Measurements from ENCODE around the gene FAM222A. TPM values are rescaled to one million over a fixed set of nuclear protein-coding genes. Genes with fewer than 3 reads are reported as not detected.

FAM222A gene
- total RNA-seq, 1 donor from 2014 or later = 3.1 TPM

DNA sequence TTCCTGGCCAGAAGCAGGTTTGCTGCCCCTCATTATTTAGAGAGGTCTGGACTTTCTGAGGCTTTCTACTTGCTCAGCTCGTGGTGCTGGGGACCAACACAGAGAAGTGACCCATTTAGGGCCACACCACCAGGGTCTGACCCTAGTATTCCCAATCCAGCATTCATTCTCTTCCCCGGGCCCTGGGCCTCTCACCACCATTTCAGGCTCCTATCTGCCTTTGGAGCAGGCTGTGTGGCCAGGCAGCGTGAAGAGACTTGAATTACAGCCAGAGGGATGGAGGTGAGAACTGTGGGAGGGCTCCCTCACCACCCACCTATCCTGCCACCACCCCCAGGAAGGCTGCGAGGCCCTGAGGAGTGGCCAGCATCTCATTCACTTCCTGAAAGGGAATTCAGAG, 24.6 kb downstream of the FAM222A start:
- no peak for DNase-seq

DNA sequence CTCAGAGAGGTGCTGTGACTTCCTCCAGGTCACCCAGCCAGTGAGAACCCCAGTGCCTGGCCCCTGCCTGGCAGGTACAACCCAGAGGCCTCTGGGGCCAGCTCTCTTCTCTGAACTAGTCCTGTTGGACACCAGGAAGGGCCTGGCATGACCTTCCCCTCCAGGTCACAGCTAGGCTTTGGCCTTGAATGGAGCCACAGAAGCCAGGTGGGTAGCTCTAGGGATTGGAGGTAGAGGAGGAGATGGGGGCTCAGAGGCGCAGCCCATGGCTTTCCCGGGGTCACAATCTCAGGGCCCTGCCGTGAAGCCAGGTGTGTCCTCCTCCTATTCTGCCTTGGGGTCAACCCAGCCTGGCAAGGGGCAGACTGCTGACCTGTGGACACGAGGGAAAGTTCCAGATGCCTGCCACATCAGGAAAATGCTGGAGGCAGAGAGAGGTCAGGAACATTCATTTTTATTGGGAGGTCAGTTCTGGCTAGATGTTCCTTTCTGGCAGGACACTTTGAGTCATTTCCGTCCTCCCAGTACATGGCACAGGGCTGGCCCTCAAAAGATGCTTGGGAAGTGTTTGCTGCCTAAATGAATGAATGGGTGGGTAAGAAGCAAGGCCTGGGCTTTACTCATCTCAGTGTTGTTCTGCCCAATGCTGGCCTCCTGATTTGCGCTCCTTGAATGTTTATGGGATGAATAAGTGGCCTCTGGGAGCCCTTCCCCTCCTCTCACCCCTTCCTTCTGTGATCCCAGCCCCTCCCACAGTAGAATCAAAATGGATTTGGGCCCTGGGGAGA, 25.4 kb downstream of the FAM222A start:
- no peak for DNase-seq

DNA sequence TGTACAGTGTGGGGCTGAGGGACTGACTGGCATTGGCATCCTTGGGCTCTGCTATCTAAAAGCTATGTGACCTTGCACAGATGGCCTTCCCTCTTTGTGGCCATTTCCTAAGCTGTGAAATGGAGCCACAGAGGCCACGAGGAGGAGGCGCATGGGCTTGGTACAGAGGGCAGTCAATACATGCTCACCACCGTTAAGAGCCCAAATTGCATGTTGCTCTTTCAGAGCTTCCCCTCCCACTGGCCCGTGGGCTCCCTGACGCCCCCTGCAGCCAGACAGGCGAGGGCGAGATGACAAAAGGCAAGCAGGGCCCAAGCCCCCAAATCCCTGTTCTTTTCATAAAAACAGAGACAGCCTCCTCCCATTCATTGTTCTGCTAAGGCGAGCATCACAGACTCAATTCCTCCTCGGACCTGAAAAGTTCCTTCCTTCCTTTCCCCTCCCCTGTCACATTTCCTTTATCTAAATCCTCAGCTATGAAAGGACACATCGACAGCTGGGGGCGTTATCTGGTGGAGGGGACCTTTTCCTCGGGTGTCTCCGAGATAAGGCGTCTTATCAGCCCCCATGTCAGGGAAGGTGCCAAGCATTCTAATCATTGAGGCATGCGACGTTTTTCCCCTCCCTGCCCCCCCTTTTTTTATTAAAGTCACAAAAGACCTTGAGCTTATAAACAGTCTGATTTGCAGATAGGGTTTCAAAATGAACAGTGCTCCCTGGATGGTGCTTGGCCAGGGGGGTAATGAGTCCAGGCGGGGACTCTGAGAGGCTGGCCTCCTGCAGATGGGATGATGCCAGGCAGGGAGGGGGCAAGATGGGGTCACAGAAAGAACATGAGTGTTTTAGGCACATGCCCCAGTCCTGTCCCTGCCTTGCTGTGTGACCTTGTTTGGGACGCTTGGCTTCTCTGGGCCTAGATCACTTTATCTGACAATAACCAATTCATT, 26.4 kb downstream of the FAM222A start:
- DNase-seq = no peak

DNA sequence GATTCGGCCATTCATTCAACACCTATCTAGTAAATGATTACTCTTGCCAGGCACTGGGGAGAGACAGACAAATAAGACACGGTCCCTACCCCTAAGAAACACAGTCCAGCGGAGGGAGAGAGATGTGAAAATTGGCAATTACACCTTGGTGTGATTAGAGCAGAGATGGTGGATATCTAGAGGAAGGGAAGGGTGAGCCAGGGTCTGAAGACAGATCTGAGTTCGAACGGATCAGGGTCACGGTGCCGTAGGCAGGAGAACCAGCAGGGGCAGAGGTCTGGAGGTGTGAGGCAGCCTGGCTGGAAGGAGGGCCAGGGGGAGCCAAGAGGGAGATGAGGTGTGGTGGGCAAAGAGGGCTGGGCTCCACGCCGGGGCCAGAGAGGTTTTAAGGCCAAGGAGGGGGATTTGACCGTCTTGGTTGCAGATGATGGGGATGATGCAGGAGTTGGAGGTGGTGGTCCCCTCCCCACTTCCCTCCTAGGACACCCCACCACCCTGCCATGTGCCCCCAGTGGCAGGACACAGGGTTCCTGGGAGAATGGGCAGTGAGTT, 27.1 kb downstream of the FAM222A start:
- no peak for DNase-seq

GRCh38 chr12:109741286-109741969, 27.8 kb downstream of the FAM222A start:
- no peak for DNase-seq

- DNase-seq = no peak
Observed at GRCh38 chr12:109741970-109742703, 28.5 kb downstream of the FAM222A start.

- DNase-seq = no peak
Observed at GRCh38 chr12:109743076-109743910, 29.7 kb downstream of the FAM222A start.

- DNase-seq = no peak
Observed at GRCh38 chr12:109744026-109744425, 30.4 kb downstream of the FAM222A start.

DNA sequence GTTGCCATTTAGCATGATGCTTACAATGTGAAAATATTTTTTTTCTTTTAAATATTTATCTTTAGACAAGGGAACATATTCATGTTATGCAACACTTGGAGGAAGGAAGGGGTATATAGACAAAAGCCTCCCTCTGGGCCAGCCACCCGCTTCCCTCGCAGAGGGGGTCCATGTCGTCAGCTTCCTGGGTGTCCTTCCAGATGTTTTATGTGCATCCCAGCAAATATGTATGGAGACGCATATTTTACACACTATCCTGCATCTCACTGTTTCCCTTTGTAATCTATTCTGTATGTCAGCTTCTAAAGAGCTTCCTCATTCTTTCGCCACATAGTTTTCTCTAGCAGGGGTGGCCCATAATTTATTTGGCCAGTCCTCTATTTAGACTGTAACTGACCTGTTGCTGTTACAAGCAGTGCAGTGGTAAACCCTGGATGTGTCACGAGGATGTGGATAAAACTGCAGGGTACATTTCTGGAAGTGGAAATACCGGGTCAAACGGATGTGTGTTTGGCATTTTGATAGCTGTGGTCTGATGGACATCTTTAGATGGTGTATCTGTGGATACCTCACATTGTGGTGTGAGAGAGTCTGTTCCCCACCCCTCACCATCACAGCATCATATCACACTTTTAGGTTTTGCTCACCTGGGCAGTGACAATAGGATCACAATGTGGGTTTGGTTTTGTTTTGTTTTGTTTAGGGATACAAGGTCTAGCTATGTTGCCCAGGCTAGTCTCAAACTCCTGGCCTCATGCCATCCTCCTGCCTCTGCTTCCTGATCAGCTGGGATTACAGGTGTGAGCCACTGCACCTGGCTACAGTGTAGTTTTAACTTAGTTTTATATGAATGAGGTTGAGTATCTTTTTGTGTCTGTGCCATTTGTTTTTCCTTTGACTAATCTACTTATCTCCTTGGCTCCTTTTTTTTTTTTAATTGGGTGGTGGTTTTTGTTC, 31.6 kb downstream of the FAM222A start:
- DNase-seq = no peak

GRCh38 chr12:109752117-109753053, 38.8 kb downstream of the FAM222A start:
- no peak for DNase-seq

GRCh38 chr12:109753054-109753401, 39.4 kb downstream of the FAM222A start:
- DNase-seq = no peak

- no peak for DNase-seq
Observed at GRCh38 chr12:109753959-109754358, 40.3 kb downstream of the FAM222A start.

DNA sequence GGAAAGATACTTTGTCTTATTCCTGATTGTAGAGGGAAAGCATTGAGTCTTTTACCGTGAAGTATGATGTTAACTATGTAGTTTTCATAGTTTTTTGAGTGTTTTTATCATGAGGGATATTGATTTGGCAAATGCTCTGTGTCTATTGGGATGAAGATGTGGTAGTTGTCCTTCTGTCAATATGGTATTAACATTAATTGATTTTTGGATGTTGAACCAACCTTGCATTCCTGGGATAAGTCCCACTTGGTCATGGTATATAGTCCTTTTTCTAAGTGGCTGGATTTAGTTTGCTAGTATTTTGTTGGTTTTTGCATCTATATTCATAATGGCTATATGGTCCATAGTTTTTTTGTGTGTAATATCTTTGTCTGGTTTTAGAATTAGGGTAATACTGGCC, 42.8 kb downstream of the FAM222A start:
- DNase-seq = no peak

GRCh38 chr12:109757671-109758265, 44.1 kb downstream of the FAM222A start:
- DNase-seq = no peak

DNA sequence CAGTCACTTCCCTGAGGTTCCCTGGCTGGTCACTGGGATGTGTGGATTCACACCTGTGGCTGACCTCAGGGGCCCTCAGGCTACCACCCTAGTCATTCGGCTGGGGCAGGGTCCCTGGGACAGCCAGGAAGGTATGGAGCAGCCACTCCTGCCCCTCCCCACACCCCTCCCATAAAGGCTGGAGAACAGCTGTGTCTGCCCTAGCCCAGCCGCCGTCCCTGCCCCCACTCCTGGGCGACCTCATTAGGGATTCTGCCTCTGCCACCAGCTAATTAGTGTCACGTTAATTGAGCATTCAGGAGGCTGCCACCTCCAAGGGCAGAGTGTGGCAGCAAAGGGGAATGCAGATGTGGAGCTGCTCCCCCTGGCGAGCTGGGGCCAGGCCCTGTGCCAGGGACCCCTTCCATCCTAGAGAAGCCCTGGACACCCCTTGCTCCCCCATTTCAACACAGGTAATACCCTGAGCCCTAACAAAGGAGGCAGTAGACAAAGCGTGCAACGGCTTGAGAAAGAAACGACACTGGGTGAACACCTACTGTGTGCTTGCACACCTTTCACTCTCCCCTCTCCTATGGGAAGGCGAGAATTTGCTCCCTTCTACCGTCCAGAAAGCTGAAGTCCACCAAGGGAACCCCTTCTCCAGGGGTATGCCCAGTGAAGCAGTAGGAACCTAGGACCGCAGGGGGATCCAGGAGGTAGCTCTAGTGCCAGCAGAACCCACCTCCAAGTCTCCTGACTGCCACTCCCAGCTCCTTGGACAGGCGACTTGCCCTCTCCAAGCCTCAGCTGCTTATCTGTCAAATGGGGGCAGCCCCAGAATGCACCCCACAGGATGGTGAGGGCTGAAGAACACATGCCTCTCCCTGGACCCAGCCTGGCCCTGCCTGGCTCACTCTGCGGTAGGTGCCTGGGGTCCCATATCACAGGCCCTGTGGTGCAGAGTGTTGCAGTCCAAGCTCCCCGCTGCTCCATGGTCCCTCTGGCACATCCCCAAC, 45.1 kb downstream of the FAM222A start:
- DNase-seq = no peak

DNA sequence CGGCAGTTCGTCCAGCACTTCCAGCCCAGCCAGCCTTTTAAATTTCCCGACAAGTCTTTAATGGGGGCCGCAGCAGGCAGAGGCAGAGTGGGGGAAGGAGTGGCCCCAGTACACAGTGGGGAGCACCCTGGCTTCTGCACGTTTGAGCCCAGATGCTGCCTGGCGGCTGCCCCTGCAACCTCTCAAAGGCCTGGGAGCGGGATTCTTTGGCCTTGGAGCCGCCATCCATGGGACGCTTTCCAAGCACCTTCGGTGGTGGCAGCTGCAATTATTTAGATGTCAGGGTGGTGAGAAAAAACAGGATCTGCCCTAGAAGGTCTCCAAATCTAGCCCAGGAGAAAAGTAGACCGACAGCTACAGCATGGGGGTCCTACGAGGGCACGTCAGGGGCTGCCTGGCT, 46.0 kb downstream of the FAM222A start:
- no peak for DNase-seq
